ENCODE data around the gene CBX6.
"Not testable (repeated sequence)": the region's sequence is repeated elsewhere in the genome, so short reads cannot be mapped to it uniquely, and the experiment has no call there.

CBX6 gene

DNA sequence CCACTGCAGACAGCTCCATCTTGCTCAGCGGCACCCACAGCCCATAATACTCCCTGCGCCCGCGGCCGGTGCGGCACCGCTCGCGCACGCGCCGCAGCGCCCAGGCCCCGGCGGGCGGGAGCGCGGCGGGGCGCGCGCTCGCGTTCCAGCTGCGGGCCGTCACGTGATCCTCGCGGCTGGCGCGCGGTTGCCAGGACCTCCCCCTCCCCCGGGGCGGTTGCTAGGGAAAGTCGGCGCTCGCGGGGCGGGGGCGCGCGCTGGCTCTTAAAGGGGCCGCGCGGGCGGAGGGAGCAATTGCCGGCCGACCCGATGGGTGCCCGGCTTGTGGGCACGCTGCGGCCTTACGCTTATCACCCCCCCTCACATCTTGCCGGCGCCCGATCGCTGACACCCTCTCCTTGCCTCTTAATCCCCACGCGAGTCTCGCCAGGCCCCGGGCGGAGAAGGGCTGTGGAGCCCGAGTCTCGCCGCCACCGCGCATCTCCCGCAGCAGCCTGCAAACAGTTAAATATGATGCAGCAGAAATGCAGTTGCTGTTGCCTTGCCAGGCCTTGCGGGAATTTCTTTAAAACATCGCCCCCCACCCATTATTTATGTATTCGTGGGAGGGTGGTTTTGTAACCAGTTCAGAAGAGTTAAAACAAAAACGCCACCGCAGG is at the start of gene CBX6:
Gene CBX6 (minus strand): TSS at position 45 of the 659 bp plus-strand sequence. CDS start 26 bp downstream, at position 19.
- DNase-seq (ENCODE audit: low read depth), result no peak

GRCh38 chr22:38921806-38922205 is 49.8 kb upstream of the CBX6 start:
- DNase-seq (ENCODE audit: low read depth), result no peak

DNA sequence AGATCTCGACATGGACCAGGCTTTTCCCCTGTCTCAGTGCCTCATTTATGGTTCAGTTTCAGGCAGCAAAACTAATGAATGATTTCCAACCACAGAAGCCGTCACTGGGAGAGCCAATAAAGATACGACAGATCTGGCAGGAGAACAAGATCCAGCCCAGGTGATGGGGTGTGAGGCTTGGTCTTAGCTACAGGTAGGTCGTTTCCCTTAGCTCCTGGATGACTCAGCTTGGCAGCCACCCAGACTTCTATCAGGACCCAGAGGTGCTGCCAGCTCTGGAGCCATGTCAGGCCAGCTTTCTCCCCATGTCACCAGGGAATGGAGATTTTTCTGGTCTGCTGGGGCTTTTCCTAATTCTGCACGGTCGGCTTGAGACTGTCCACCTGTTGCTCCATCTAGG is 49.1 kb upstream of the CBX6 start:
- DNase-seq (ENCODE audit: low read depth), result no peak

DNA sequence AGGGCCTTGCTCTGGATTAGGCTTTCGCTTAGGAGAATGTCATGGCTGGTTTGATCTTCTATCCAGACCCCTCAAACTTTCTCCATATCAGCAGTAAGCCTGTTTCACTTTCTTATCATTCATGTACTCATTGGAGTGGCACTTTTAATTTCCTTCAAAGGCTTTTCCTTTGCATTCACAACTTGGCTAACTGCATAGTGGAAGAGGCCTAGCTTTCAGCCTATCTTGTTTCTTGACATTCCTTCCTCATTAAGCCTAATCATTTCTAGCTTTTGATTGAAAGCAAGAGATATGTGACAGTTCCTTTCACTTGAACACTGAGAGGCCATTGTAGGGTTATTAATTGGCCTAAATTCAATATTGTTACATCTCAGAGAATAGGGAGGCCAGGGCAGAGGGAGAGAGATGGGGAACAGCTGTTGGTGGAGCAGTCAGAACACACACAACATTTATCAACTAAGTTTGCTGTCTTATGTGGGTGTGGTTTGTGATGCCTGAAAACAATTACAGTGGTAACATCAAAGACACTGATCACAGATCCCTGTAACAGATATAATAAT is 47.7 kb upstream of the CBX6 start:
- no peak for DNase-seq (ENCODE audit: low read depth)

- no peak for DNase-seq (ENCODE audit: low read depth)
Observed at GRCh38 chr22:38911434-38911833, 39.4 kb upstream of the CBX6 start.

DNA sequence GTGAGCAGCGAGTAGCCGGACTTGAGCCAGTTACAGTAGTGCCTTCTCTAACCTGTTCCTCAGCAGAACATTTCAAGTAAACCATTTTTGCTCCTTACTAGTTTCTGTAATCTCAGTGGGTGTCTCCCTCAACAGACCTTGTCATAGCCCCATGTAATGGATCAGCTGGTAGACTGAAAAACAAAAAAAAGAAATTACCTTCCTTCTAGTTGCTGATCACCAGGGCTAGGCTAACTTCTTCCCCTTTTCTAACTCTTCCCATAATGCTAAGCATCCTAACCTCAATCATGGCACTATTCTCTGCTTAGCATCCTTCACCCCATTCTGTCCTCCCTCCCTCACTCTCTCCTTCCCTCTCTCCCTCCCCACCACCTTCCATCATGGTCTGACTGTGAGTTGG is 35.8 kb upstream of the CBX6 start:
- DNase-seq (ENCODE audit: low read depth), result no peak

DNA sequence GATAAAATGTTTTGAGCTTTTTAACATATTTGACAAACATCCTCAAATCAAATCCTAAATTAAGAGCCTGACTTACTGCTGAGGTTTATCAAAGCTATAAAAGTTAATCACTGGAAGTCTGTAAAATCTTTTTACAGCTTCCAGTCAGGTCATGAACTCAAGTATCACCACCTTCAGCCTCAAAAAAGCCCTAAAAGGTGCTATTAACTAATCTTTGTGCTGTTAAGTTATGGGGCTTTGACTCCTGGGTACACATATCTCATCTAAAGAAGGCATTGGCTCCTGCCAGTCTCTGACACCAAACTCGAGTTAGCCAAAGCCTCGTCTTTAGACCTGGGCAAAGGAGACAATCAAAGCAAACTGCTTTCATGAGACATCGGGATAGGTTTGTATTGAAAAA is 34.0 kb upstream of the CBX6 start:
- no peak for DNase-seq (ENCODE audit: low read depth)

DNA sequence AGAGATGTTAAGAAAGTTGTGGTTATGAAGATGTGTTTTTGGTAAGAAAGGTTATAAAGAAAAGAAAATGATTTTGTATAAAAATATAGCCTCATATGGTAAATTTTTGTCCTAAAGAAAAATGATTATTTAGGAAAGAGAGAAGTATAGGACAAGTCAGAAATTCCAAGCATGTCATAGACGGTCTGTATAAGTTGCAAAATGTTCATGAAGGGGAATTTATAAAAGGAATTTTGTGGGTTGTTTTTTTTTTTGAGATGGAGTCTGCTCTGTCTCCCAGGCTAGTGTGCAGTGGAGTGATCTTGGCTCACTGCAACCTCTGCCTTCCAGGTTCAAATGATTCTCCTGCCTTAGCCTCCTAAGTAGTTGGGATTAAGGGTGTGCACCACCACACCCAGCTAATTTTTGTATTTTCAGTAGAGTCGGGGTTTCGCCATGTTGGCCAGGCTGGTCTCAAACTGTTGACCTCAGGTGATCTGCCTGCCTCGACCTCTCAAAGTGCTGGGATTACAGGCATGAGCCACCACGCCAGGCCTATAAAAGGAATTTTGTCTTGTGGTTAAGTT is 32.1 kb upstream of the CBX6 start:
- not testable (repeated sequence) for DNase-seq (ENCODE audit: low read depth)

DNA sequence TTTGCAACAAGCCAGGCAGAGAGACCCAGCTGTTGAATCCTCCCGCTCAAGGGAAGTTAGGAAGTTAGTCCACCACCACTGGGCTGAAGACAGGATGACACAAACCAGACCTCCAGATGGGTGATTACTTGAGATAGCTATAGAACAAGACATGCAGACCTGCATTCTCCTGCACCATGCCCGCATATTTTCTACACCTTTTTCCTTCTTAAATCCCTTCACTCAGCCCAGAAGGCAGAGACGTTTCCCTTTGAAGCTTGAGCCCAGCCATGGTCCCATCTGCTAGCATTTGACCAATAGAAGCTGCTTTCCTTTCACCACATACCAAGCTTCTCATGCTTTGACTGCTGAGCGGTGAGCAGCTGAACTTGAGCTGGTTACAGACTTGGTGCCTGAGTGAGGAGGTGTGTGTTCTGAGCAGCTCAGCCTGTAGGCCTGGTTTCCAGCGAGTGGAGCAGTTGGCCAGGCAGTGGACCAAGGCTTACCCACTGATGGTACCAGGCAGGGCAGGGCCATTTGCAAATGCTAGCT is 29.2 kb upstream of the CBX6 start:
- DNase-seq (ENCODE audit: low read depth), result no peak

GRCh38 chr22:38900677-38901076 is 28.7 kb upstream of the CBX6 start:
- no peak for DNase-seq (ENCODE audit: low read depth)

DNA sequence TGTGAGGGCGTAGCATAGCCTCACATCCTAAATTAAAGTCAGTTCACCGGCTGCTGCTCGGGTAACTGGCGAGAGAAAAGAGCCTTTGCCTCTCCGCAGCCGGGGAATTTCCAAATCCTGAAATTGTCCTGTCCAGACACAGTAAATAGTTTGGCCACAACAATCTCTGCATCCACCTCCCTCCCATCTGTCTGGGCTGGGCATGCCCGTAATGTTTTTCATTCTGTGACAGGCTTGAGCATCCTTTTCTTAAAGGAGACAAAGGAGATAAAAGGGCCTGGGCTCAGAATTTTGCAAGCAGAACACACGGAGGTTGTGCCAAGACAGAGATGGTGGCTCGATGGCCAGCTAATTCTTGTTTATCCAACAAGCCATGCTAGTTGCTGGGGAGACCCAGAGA is 19.2 kb upstream of the CBX6 start:
- DNase-seq (ENCODE audit: low read depth), result no peak

- DNase-seq (ENCODE audit: low read depth), result no peak
Observed at GRCh38 chr22:38890377-38890776, 18.4 kb upstream of the CBX6 start.

GRCh38 chr22:38886333-38886732 is 14.3 kb upstream of the CBX6 start:
- no peak for DNase-seq (ENCODE audit: low read depth)

DNA sequence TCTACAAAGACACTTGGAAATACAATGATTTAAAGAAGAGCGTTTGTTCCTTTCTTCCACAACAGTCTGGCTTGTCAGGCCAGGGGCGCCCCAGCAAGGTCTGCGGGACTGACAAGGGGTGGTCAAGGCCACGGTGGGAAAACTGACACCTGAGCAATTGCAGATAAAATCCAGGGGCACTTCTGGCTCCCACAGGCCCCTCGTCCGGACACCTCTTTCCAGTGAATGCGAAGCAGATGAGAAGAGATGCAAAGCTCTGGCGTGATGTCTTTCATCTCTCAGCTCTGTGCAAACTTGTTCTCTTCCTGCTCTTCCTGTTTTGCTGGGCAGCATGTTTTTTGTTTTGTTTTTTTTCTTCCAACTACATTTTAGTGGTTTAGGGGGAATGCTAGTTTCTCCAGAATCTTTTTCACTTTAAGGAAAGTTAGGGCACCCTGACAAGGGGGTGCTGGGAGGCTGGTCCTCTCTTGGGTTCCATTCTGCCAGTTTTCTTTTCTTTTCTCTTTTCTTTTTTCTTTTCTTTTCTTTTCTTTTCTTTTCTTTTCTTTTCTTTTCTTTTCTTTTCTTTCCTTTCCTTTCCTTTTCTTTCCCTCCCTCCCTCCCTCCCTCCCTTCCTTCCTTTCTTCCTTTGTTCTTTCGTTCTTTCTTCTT is 11.1 kb upstream of the CBX6 start:
- no peak for DNase-seq (ENCODE audit: low read depth)

DNA sequence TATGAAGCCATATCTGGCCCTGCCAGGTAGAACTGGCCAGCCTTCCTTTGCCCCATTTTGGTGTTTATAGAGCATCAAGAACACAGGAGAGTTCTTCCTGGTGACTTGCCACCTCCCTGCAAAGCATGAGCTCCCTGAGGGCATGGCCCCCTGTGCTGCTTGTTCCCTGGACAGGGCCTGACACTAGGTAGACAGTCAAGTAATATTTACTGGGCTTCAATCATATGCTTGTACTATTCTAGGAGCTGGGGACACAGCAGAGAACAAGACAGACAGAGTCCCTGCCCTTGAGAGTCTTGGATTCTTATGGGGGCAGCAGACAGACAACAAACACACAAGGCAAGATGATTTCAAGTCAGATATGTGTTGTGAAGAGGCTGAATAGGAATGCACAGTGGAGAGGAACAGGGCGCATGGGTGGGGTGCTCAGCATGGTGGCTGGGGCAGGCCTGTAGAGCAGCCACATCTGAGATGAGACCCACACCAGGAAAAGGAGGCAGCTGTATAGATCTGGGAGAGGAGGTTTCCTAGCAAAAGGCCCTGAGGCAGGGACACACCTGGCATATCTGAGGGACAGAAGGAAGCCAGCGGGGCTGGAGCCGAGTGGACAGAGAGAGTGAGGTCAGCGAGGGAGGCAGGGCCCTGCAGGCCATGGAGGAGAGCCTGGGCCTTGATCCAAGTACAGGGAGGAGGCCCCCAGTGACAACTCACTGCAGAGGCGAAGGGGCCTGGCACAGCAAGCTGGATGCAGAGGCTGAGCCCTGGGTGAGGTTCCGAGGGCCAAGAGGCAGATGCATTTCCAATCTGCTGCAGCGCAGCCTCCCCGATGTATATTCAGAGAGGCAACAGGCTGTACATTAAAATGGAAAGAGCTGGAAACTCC is 10.2 kb upstream of the CBX6 start:
- DNase-seq (ENCODE audit: low read depth), result no peak

DNA sequence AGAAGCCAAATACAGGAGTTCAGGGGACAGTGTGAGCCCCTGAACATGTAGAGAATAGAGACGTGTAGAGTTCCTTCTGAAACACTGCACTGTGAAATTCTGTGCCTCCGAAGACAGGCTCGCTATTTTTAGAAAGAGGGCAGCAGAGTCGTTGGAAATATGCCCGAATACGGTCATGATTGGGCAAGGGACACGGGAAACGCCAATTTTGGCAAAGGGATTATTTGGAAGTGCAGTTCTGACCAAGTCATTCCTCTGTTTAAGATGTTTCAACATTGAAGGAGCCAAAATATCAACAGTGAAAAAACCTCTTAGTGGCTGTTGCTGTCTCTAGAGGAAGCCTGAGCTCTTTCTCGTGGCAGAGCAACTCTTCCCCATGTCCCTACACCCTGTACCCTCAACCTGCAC is 9.5 kb upstream of the CBX6 start:
- no peak for DNase-seq (ENCODE audit: low read depth)

GRCh38 chr22:38879961-38880360 is 7.9 kb upstream of the CBX6 start:
- no peak for DNase-seq (ENCODE audit: low read depth)

DNA sequence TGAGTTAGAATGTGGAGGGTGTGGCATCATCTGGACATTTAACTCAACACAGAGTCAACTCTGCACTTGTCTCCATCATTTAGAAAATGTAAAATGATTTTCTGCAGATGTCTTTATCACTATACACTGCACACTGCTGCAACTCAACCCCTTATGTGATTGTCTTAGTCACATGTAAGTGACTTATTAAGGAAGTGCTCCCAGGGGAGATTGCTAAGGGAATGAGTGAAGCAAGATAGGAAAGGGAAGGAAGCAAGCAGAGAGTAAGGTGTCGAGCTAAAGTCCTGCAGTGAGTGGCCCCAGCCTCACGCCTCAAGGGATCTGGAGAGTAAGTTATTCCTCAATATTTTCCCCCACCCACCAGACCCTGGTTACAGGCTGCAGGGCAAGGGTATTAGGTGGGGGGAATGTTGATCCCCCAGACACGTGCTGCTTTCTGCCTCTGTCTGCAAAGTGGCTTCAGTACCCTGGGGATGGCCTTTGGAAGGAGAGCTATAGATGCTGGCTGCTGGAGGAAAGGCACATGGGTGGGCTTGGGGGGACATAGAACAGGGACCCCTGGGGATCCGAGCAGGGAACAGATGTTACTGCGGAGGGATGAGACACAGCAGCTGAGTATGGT is 7.2 kb upstream of the CBX6 start:
- DNase-seq (ENCODE audit: low read depth), result no peak

GRCh38 chr22:38878001-38878400 is 6.0 kb upstream of the CBX6 start:
- DNase-seq (ENCODE audit: low read depth), result no peak

- DNase-seq (ENCODE audit: low read depth), result no peak
Observed at GRCh38 chr22:38874529-38875222, 2.7 kb upstream of the CBX6 start.
